ENCODE data around the gene TUB. TPM values are rescaled to one million over a fixed set of nuclear protein-coding genes. Genes with fewer than 3 reads are reported as not detected.

TUB gene
- total RNA-seq, 1 donor: 19.2 TPM

- no peak overlapping the region for H3K4me3 ChIP-seq (ENCODE audit: low read depth, low read length)
- TF ChIP-seq CTCF (IDR thresholded peaks at IDR 0.05; ENCODE audit: insufficient read depth, low read length): no peak
- DNase-seq (ENCODE audit: low read depth): no peak
These were observed 13.0 kb upstream of the TUB start for GRCh38 chr11:8067929-8068575.

DNA sequence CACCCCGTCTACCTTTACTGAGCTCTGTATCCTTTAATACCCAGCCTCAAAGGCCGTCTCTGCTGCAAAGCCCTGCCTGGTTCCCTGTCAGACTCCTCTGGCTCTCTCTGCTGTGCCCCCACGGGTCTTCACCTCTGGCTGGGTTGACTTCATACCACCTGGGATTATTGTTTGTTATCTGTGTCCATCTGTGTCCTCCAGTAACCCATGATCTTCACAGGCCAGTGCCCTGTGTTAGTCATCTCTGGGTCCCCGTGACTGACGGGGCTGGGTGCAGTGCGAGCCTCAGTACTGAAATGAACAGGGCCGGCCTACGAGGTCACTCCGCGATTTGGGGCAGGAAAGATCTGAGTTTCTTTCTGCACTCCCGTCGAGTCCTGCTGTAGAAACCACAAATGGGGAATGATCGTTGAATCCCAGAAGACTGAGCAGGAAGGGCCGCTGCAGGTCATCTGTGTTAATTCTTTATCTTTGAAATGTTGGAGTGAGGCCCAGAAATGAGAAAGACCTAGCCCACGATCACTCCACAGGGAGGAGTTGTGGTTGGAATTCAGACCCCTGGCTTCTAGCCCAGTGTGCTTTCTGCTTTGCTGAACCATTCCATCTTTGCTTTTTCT, 12.3 kb upstream of the TUB start:
- TF ChIP-seq CTCF (IDR thresholded peaks at IDR 0.05; ENCODE audit: insufficient read depth, low read length): no peak
- DNase-seq (ENCODE audit: low read depth): peak; percentile 96
- H3K4me3 ChIP-seq (ENCODE audit: low read depth, low read length): peak overlapping the region; percentile 11

DNA sequence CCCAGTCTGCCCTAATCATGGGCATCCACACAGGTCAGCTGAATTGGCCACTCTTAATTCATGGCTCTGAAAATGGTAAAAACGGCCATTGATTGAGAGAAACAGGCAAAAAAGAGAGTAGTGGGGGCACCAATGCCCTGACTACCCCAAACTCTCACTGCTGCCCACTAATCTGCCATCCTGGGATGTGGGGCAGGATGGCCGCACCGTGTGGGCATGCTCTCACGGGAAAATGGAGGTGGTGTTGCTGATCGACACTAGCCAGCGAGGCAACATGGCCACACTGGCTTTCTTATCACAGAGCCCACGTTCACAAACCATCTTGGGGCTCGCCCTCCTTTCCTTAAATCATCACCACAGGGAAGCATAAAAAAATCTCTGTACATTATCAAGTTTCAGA, 11.2 kb upstream of the TUB start:
- no peak overlapping the region for H3K4me3 ChIP-seq (ENCODE audit: low read depth, low read length)
- no peak for DNase-seq (ENCODE audit: low read depth)
- TF ChIP-seq CTCF (IDR thresholded peaks at IDR 0.05; ENCODE audit: insufficient read depth, low read length): no peak

DNA sequence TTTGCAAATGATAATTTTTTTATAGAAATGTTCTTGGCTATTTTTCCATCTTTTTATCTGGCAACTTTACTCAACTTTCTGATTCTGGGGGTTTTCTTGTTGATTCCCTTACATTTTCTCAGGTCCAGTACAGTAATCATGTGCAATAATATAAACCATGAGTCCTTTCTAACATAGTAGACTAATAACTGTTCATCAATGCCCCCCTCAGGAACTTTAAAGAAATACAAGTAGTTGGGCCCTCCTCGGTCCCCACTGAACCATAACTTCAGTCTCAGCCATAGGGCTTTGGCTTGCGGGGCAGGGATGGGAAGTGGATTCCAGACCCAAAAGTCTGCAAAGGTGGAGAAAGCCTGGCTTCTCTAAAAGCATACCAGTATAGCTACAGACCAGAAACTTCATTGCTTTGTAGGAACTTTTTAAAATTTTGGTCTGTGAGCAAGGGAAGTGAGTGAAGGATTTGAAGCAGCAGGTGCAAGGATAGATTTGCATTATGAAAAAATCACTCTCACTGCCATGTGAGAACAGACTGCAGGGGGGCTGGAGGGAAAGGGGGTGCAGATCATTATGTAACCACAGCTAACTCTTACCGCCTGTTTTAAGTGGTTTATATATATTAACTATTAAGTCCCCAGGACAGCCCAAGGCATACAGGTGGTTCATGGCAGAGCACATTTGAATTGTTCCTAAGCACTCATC, 10.4 kb upstream of the TUB start:
- DNase-seq (ENCODE audit: low read depth): peak; percentile 75
- no peak overlapping the region for H3K4me3 ChIP-seq (ENCODE audit: low read depth, low read length)
- peak; percentile 56 for TF ChIP-seq CTCF (IDR thresholded peaks at IDR 0.05; ENCODE audit: insufficient read depth, low read length)

DNA sequence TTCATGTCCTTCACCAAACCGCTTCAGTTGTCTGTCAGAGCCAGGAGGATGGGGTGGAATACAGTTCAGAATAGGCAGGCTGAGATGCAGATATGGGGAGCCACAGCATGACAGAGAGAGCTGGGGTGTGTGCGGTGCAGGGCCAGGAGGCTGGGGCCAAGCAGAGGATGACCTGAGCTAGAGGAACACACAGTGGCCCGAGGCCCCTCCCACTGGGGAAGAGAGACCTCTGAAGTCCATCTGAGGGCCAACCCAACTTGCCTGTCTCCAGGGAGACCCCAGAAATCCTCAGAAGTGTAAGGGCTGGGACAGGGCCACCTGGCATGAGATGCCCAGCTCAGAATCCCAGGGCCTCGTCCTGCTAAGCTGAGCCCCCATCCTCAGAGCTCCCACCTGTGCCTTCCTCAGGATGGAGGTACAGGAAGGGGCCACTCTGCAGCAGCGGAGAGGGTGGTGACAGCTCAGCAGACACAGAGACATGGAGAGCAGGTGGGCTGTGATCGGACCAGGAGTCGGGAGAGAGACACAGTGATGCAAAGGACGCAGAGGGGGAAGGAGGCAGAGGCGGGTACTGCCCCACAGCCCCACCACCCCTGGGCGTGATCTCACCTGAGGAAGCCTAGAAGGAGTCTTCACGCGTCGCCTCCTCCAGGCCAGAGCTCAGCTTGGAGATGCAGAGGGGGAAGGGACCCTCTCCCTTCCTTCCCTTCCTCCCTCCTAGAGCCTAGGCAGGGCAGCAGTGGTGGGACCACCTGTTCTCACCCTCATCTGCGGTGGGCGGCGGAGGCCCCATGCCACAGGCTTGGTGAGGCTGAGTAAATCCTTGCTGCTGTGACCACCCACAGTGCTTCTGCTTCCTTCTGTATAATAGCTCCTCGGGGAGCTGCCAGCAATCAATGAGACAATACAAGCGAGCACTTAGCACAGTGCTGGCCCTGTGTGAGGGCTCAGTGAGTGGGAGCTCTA, 9.1 kb upstream of the TUB start:
- H3K4me3 ChIP-seq (ENCODE audit: low read depth, low read length): no peak overlapping the region
- no peak for DNase-seq (ENCODE audit: low read depth)
- no peak for TF ChIP-seq CTCF (IDR thresholded peaks at IDR 0.05; ENCODE audit: insufficient read depth, low read length)

GRCh38 chr11:8075119-8075726, 5.8 kb upstream of the TUB start:
- no peak for TF ChIP-seq CTCF (IDR thresholded peaks at IDR 0.05; ENCODE audit: insufficient read depth, low read length)

More at GRCh38 chr11:8075119-8075726, 5.8 kb upstream of the TUB start:
- no peak overlapping the region for H3K4me3 ChIP-seq (ENCODE audit: low read depth, low read length)
- no peak for DNase-seq (ENCODE audit: low read depth)

All from fibroblast of the aortic adventitia (primary cell).